GM18951 (cell line): Measurements from ENCODE around the gene ADGRB3.

Source experiments
- POLR2A ChIP-seq: IDR thresholded peaks from 4 replicates; pipeline ENCODE4 v1.6.1; 2011; ENCODE audit warnings: mild to moderate bottlenecking; ENCODE audit not compliant: insufficient read length, insufficient read depth; ENCODE audit errors: extremely low read depth
- in situ Hi-C: fragments of 300-500 bp; cut with MboI; formaldehyde crosslinking; loops from one replicate; pipeline ENCODE4 v1.12.0; 2022; ENCODE audit warnings: low sequenced_read_pairs, mixed read lengths, inconsistent platforms; ENCODE audit not compliant: unreplicated experiment

The ADGRB3 gene

DNA sequence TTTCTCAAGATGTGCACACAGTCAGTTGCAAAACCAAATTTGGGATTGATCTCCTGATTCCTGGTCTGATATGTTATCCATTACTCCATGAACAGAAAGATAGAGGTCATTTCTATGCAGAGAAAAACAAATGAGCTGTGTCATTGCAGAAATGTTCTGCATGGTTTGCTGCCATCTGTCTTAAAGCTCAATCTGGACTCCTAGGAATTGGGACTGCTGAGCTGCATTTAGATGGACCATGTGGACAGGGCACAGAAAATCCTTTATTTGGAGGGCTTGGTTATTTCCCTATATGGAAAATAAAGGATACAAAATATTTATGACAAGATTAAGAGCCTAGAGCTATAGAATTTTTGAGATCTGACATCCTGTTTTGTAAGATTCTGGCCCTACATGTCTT lies 91.3 kb downstream of the ADGRB3 start:
- TF ChIP-seq POLR2A = no peak
- in situ Hi-C loops = no loop called here

DNA sequence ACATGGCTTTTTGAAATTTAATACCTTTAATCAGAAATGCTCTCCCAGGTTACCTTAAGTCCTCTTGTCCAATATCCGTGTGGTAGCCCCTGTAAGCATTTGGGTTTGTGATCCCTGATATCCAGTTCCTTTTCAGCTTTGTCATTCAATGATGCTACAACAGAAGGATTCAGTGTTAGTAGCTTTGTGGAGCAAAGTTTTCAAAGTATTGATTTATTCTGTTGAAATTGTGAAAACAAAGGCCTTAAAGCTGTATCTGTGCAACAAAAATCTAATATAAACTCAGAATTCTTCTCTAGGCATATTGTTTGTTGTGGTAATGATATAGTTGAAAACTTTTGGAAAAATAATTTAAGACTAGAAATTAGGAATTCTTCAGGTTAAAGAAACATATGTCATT lies 91.9 kb downstream of the ADGRB3 start:
- in situ Hi-C loops = no loop called here
- TF ChIP-seq POLR2A = no peak

DNA sequence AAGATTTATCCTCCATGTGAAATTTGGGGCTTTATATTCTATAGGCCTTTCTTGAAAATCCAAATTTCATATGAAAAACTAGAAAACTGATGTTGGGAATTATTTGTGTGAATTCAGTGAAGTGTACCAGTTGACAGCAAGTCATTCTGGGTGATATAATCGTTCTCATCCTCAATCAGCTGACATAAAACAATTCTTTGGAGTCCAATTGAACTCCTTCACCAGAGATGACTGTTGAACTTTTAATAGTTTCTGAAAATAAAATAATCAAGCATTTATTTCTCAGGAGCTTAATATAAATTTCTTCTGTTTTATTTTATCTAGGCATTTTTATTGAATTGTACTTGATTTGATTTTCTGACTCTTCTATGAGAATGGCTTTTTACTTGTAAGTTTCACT lies 92.6 kb downstream of the ADGRB3 start:
- no peak for TF ChIP-seq POLR2A
- in situ Hi-C loops = no loop called here

DNA sequence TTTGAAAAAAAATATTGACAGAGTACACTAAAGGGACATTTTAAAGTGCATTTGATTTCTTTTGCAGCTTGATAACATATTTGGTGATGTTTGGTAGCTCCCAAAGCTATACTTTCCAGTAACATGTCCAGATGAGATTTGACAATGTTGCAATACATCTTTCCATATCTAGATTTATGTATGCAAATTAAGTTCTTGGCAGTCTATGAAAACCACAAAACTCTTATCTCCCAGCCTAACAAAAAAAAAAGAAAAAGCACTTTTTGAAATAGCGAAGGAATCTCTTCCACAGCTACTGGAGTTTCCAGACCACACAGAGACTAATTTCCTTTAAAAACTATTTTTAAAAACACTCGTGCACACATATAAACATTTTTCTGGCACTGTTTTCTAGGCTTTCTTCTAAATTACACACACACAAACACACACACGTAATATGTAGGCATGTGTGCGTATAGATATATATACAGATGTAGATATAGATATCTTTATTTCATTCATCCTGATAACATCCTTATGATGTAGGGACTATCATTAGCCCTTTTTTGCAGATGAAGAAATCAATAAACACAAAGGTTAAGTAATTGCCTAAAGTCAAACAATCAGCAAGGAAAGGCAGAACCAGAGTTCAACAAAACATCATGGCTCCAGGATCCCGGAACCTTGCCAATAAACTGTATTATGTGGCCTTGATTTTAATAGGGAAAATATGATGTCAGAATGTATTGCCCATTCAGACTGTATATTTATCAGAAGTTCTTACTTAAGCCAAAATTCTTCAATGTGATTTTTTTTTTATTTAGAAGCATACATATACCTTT lies 93.3 kb downstream of the ADGRB3 start:
- in situ Hi-C loops = no loop called here
- TF ChIP-seq POLR2A = no peak

DNA sequence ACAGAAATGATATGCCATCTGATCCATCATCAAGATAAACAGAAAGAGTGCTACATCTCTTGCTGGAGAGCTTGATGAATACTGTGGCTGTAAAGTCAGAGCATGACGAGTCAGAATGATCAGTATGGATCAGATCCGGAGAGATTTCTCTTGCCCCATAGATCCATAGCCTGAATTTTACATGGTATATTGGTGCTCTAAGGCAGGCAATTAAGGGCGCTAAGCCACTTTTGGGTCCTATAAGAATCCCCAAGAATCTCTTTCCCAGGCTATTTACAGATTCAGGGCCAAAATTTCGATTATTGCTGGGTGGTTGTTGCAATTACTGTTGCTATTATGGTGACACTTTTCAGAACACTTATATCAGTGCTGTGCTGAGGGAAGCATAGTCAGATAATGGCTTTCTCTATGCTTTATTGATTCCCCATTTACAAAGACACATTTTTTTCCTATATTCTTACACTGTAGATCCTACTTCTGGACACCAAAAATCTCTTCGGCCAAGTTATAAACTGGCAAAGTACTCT lies 94.4 kb downstream of the ADGRB3 start:
- no peak for TF ChIP-seq POLR2A
- in situ Hi-C loops = no loop called here

DNA sequence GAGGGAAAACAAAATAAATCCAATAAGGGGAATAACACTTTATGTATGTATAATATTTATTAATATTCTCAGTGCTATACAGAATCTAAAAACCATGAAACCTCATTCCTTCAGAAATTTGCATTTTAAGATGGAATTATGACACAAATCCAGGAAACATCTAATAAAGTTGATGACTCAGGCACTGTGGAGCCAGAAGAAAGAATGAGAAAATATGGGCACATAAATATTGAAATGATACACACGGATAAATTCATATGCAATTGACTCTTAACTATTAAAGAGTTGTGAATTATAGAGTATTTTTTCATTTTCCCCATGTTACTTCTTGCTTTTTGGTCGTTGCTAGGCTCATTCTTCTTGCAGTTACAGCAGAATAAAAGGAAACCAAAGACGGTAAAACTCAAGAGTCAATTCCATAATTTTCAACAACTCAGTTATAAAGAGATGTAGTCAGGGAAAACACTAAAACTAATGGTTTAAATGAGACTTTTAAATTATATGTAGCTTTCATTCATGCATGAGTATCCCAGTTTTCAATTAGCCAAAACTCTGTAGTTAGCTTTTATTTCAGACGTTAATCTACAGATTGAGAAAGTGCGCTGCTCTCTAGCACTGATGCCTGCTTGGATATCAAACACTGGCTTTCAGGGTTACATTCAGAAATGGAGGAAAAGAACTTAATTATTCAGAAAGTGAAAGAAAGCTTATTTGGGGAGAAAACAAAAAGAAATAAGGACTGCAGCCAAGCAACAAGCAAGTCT lies 95.4 kb downstream of the ADGRB3 start:
- in situ Hi-C loops = no loop called here
- TF ChIP-seq POLR2A = no peak

DNA sequence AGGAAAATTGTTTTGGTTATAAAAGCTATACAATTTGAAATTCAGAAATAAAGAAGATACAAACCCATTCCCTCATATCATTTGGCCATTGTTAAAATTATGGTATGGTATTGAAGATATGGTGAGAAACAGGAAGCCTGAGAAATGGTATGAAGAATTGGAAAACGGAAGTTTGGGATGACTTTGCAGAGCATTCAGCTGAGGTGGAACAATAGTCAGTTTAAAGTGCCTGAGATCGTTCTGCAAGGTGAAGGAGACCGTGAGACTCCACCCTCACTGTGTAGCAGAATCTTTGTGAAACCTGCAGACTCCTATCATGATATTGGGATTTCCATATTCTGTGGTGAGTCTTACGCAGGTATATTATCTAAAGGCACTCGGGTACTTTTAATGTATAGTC lies 97.3 kb downstream of the ADGRB3 start:
- no peak for TF ChIP-seq POLR2A
- in situ Hi-C loops = no loop called here

DNA sequence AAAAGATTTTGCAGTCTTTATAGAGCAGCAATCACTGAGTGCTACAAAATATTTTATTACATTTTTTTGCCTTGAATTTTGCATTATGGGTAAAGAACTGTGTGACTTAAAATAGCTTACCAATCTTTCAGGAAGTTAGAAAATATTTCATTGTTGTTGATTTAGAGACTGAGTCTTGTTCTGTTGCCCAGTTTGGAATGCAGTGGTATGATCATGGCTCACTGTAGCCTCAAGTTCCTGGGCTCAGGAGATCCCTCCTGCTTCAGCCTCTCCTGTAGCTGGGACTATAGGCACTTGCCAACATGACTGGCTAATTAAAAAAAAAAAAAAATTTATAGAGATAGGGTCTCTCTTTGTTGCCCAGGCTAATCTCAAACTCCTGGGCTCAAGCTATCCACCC lies 100.8 kb downstream of the ADGRB3 start:
- TF ChIP-seq POLR2A = no peak
- in situ Hi-C loops = no loop called here

DNA sequence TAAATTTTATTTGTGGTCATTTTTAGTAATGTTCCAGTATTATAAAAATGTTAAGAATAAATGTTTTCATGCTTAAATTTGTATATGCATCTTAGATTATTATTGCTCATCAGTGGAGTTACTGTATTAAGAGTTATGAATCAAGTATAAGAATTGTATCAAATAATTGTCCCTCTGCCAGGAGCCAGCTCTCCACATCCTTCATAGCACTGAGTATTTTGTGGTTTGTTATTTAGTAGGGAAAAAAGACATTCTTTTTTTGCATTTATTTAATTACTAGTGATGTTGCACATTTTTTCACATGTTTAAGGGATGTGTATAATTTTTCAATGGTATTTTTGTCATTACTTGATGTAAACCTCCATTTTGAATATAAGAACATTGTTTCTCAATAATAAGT lies 102.0 kb downstream of the ADGRB3 start:
- no peak for TF ChIP-seq POLR2A
- in situ Hi-C loops = no loop called here

DNA sequence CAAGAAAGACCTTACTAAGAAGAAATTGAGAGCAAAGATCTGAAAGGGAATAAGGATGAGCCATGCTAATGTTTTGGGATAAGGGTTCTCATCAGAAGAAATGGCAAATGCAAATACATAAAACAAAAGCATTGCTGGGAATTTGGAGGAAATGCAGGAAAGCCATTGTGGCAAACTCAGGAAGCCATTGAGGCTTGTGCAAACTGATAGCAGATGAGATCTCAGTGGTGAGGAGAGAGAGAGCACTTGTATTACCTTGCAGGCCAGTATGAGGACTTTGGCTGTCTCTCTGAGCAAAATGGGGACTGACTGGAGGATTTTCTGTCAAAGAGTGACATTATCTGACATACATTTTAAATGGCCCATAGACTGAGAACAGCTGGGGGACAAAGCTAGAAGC lies 103.0 kb downstream of the ADGRB3 start:
- in situ Hi-C loops = no loop called here
- no peak for TF ChIP-seq POLR2A

DNA sequence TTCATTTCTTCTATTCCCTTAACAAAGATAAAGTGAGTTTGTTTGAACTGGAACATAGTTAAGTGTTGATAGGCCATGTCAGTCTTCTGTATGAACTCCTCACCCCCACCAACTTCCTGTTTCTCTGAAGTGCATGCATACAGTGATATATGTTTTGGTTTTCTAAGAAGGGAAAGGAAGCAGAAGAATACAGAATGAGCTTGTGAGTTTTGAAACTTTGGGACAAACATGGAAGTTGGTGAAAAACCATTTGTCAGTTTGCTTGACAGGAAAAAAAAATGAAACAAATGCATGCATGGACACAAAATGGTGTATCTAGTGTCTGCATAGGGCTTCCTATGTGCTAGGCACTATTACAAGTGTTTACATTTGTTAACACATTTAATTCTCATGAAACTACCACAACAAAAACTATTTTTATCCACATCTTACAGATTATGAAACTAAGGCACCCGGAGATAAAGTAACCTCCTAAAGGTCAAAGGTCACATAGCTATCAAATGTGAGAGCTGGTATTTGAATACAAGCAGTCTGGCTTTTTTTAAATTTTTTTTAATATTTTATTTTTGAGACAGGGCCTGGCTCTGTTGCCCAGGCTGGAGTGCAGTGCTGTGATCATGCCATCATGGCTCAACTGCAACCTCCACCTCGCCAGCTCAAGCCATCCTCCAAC lies 105.9 kb downstream of the ADGRB3 start:
- in situ Hi-C loops = no loop called here
- TF ChIP-seq POLR2A = no peak

DNA sequence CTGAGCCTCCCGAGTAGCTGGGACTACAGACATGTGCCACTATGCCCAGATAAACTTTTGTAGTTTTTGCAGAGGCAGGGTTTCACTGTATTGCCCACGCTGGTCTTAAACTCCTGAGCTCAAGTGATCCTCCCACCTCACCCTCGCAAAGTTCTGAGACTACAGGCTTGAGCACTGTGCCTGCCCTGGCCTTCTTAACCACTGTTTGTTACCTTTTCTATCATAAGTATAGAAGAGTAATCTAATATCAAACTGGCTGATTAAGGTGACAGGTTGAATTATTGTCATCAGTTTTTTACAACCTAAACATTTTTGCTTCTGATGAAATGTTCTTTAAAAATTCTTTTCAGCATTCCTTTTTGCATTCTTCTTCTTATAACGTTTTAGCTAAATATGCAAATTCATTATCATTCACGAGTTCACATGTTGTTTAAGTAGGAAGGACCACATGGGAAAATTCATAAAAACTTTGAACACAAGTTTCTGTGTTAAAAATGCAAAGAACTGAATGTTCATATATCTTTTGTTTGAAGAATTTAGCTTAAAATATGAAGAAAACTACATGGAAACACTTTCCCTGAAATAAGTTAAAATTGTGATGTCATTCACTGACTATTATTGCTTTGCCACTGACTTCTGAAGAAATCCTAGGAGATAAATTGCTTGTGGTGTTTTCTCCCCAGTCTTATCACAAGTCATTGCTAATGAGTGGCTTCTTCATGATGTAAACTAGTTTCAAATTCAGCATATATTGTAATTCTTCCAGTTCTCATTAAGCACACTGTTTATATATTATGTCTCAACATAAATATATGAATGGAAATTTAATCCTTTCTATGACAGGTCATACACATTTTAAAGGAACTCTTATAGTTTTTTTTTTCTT lies 106.7 kb downstream of the ADGRB3 start:
- in situ Hi-C loops = no loop called here
- no peak for TF ChIP-seq POLR2A
